CD4-positive, alpha-beta memory T cell (primary cell): ENCODE data around the gene IL1RAPL2. TPM values are rescaled to one million over a fixed set of nuclear protein-coding genes. Genes with fewer than 3 reads are reported as not detected.

Experiments used
- CTCF ChIA-PET: fragments of 350-600 bp; sonication (Branson Sonifier 250); formaldehyde crosslinking; loops from one replicate; lab custom pipeline; 2021; ENCODE audit warnings: inconsistent platforms; ENCODE audit not compliant: partially characterized antibody; lab: Charles Lee
- POLR2A ChIA-PET: fragments of 350-600 bp; sonication (Branson Sonifier 250); formaldehyde crosslinking; loops from one replicate; lab custom pipeline; 2021; ENCODE audit not compliant: partially characterized antibody; lab: Charles Lee
- DNase-seq, 5 donors: peaks; one replicate each; pipeline versions ENCODE4 v3.0.0 to v3.0.0-alpha.2; 2020 to 2022; ENCODE audit warnings: mixed read lengths in 1 of 5
- H3K27ac ChIP-seq: one replicate; pipeline ENCODE4 v1.7.0; 2013; ENCODE audit warnings: low read depth, low read length
- H3K27me3 ChIP-seq: 2 replicates; pipeline ENCODE4 v1.7.0; 2013; ENCODE audit warnings: mild to moderate bottlenecking, low read length, moderate library complexity; ENCODE audit not compliant: insufficient read depth
- H3K36me3 ChIP-seq: 2 replicates; pipeline ENCODE4 v1.7.0; 2013; ENCODE audit warnings: mild to moderate bottlenecking, low read length, moderate library complexity; ENCODE audit not compliant: insufficient read depth
- H3K4me1 ChIP-seq: 2 replicates; pipeline ENCODE4 v1.7.0; 2013; ENCODE audit warnings: mild to moderate bottlenecking, low read length, moderate library complexity; ENCODE audit not compliant: insufficient read depth
- H3K4me3 ChIP-seq, 2 donors: one replicate each; pipeline ENCODE4 v1.7.0; 2013; ENCODE audit warnings: low read length in 2 of 2, mild to moderate bottlenecking in 1 of 2
- H3K9me3 ChIP-seq, 2 donors: one replicate each; pipeline ENCODE4 v1.7.0; 2013; ENCODE audit warnings: low read length in 2 of 2, control low read depth in 1 of 2; ENCODE audit not compliant: control insufficient read depth in 1 of 2
- H3K27ac Mint-ChIP-seq, 7 donors: one replicate each; pipeline ENCODE4 v1.8.0; 2020 to 2021; ENCODE audit warnings: mixed read lengths in 7 of 7, mild to moderate bottlenecking in 6 of 7, inconsistent platforms in 3 of 7, moderate library complexity in 3 of 7
- H3K27me3 Mint-ChIP-seq, 2 donors: one replicate each; pipeline ENCODE4 v1.8.0; 2020 to 2021; ENCODE audit warnings: mixed read lengths in 2 of 2
- H3K36me3 Mint-ChIP-seq, 2 donors: one replicate each; pipeline ENCODE4 v1.8.0; 2020 to 2021; ENCODE audit warnings: mixed read lengths in 2 of 2, inconsistent platforms in 1 of 2, mild to moderate bottlenecking in 1 of 2
- H3K4me1 Mint-ChIP-seq, 4 donors: one replicate each; pipeline ENCODE4 v1.8.0; 2020 to 2021; ENCODE audit warnings: mixed read lengths in 4 of 4, mild to moderate bottlenecking in 1 of 4
- H3K4me3 Mint-ChIP-seq, 8 donors: one replicate each; pipeline ENCODE4 v1.8.0; 2020 to 2021; ENCODE audit warnings: mixed read lengths in 8 of 8, mild to moderate bottlenecking in 7 of 8, moderate library complexity in 6 of 8, inconsistent platforms in 3 of 8
- H3K9me3 Mint-ChIP-seq, 8 donors: one replicate each; pipeline ENCODE4 v1.8.0; 2020 to 2021; ENCODE audit warnings: mixed read lengths in 8 of 8, mild to moderate bottlenecking in 5 of 8, inconsistent platforms in 3 of 8, moderate library complexity in 1 of 8
- intact Hi-C: fragments of 100-400 bp; cut with micrococcal nuclease; formaldehyde crosslinking; loops from one replicate; pipeline ENCODE4 v1.15.1; 2023
- polyA plus RNA-seq, 2 donors: library from polyadenylated mRNA; unstranded; fragments of 300-500 nt; fragmentation: Illumina TruSeq; gene quantifications; one replicate each; pipeline ENCODE4 v1.2.3, GENCODE V29; 2021
- total RNA-seq, 2 experiments: library from RNA; stranded (reverse); gene quantifications; one replicate each; pipeline ENCODE4 v1.2.3, GENCODE V29; 2021

The IL1RAPL2 gene
- total and polyA plus RNA-seq, 4 experiments from 2014 or later: not detected

GRCh38 chrX:105468741-105469140, 902.7 kb downstream of the IL1RAPL2 start:
- ChIA-PET POLR2A (no interaction called here), CTCF (no interaction called here)
- H3K36me3 Mint-ChIP-seq: no peaks in the 10 kb centered on the region
- H3K27me3 Mint-ChIP-seq: no peaks in the 10 kb centered on the region
- no peaks in the 10 kb centered on the region for H3K9me3 ChIP-seq
- no peaks in the 10 kb centered on the region for H3K9me3 Mint-ChIP-seq
- no peak overlapping the region for H3K27ac ChIP-seq
- H3K27ac Mint-ChIP-seq: no peak overlapping the region
- H3K27me3 ChIP-seq: no peaks in the 10 kb centered on the region
- no peaks in the 10 kb centered on the region for H3K4me1 Mint-ChIP-seq
- H3K4me1 ChIP-seq: no peaks in the 10 kb centered on the region
- no peak overlapping the region for H3K4me3 ChIP-seq
- H3K4me3 Mint-ChIP-seq: no peak overlapping the region
- H3K36me3 ChIP-seq: no peaks in the 10 kb centered on the region
- DNase-seq: no peak
- intact Hi-C loops: no loop called here

GRCh38 chrX:105471597-105471996, 905.6 kb downstream of the IL1RAPL2 start:
- Histone ChIP-seq H3K4me3 (no peak overlapping the region), H3K9me3 (no peaks in the 10 kb centered on the region), H3K27me3 (no peaks in the 10 kb centered on the region), H3K4me1 (no peaks in the 10 kb centered on the region), H3K36me3 (no peaks in the 10 kb centered on the region), H3K27ac (no peak overlapping the region)
- H3K27me3 Mint-ChIP-seq: no peaks in the 10 kb centered on the region
- H3K27ac Mint-ChIP-seq: no peak overlapping the region
- H3K4me1 Mint-ChIP-seq: no peaks in the 10 kb centered on the region
- ChIA-PET CTCF (no interaction called here), POLR2A (no interaction called here)
- H3K36me3 Mint-ChIP-seq: no peaks in the 10 kb centered on the region
- no peaks in the 10 kb centered on the region for H3K9me3 Mint-ChIP-seq
- no peak overlapping the region for H3K4me3 Mint-ChIP-seq
- DNase-seq: no peak
- intact Hi-C loops: no loop called here

GRCh38 chrX:105475801-105476200, 909.8 kb downstream of the IL1RAPL2 start:
- ChIA-PET CTCF (no interaction called here), POLR2A (no interaction called here)
- no peaks in the 10 kb centered on the region for H3K27me3 Mint-ChIP-seq
- H3K36me3 Mint-ChIP-seq: no peaks in the 10 kb centered on the region
- H3K27ac Mint-ChIP-seq: no peak overlapping the region
- H3K9me3 Mint-ChIP-seq: peaks cover 0 to 2% (median 0%) of the 10 kb centered on the region in 8 donors
- no peaks in the 10 kb centered on the region for H3K27me3 ChIP-seq
- no peaks in the 10 kb centered on the region for H3K9me3 ChIP-seq
- no peaks in the 10 kb centered on the region for H3K4me1 ChIP-seq
- no peak for DNase-seq
- H3K4me1 Mint-ChIP-seq: no peaks in the 10 kb centered on the region
- intact Hi-C loops: no loop called here
- no peaks in the 10 kb centered on the region for H3K36me3 ChIP-seq
- no peak overlapping the region for H3K4me3 ChIP-seq
- H3K27ac ChIP-seq: no peak overlapping the region
- H3K4me3 Mint-ChIP-seq: no peak overlapping the region

- intact Hi-C loops: no loop called here
- H3K36me3 ChIP-seq: no peaks in the 10 kb centered on the region
- Mint-ChIP-seq H3K4me3 (no peak overlapping the region), H3K36me3 (no peaks in the 10 kb centered on the region), H3K27ac (no peak overlapping the region), H3K4me1 (no peaks in the 10 kb centered on the region), H3K9me3 (peaks cover 0 to 4% (median 0%) of the 10 kb centered on the region in 8 donors), H3K27me3 (no peaks in the 10 kb centered on the region)
- no peak overlapping the region for H3K27ac ChIP-seq
- no peaks in the 10 kb centered on the region for H3K9me3 ChIP-seq
- H3K4me1 ChIP-seq: no peaks in the 10 kb centered on the region
- no peak overlapping the region for H3K4me3 ChIP-seq
- no peaks in the 10 kb centered on the region for H3K27me3 ChIP-seq
- DNase-seq: no peak
- ChIA-PET CTCF (interaction anchor here (1.5 kb wide), 1 partner anchor 14 kb away, joined by 4 read pairs; no protein-coding TSS in a partner anchor), POLR2A (no interaction called here)
Observed at GRCh38 chrX:105477351-105477750, 911.4 kb downstream of the IL1RAPL2 start.

- POLR2A ChIA-PET: no interaction called here
- Histone ChIP-seq H3K36me3 (no peaks in the 10 kb centered on the region), H3K9me3 (no peaks in the 10 kb centered on the region), H3K27me3 (no peaks in the 10 kb centered on the region), H3K4me3 (no peak overlapping the region), H3K4me1 (no peaks in the 10 kb centered on the region), H3K27ac (no peak overlapping the region)
- H3K36me3 Mint-ChIP-seq: no peaks in the 10 kb centered on the region
- no peaks in the 10 kb centered on the region for H3K4me1 Mint-ChIP-seq
- CTCF ChIA-PET: no interaction called here
- intact Hi-C loops: no loop called here
- no peaks in the 10 kb centered on the region for H3K27me3 Mint-ChIP-seq
- H3K4me3 Mint-ChIP-seq: no peak overlapping the region
- no peak overlapping the region for H3K27ac Mint-ChIP-seq
- peaks cover 0 to 8% (median 0%) of the 10 kb centered on the region in 8 donors for H3K9me3 Mint-ChIP-seq
- DNase-seq: no peak
Observed at GRCh38 chrX:105480646-105481310, 914.8 kb downstream of the IL1RAPL2 start.

GRCh38 chrX:105483011-105483410, 917.0 kb downstream of the IL1RAPL2 start:
- Mint-ChIP-seq H3K36me3 (no peaks in the 10 kb centered on the region), H3K27me3 (no peaks in the 10 kb centered on the region)
- H3K27me3 ChIP-seq: no peaks in the 10 kb centered on the region

GRCh38 chrX:105488716-105489115, 922.7 kb downstream of the IL1RAPL2 start:
- no peak overlapping the region for H3K4me3 ChIP-seq
- no peak overlapping the region for H3K27ac Mint-ChIP-seq
- intact Hi-C loops: no loop called here
- ChIA-PET POLR2A (no interaction called here), CTCF (no interaction called here)
- H3K27me3 Mint-ChIP-seq: no peaks in the 10 kb centered on the region
- no peak overlapping the region for H3K4me3 Mint-ChIP-seq
- H3K9me3 Mint-ChIP-seq: peaks cover 0 to 3% (median 0%) of the 10 kb centered on the region in 8 donors
- no peaks in the 10 kb centered on the region for H3K27me3 ChIP-seq
- H3K4me1 ChIP-seq: no peaks in the 10 kb centered on the region
- DNase-seq: no peak
- H3K36me3 Mint-ChIP-seq: no peaks in the 10 kb centered on the region
- no peaks in the 10 kb centered on the region for H3K36me3 ChIP-seq
- no peak overlapping the region for H3K27ac ChIP-seq
- no peaks in the 10 kb centered on the region for H3K4me1 Mint-ChIP-seq
- no peaks in the 10 kb centered on the region for H3K9me3 ChIP-seq

More at GRCh38 chrX:105483011-105483410, 917.0 kb downstream of the IL1RAPL2 start:
- ChIA-PET CTCF (no interaction called here), POLR2A (no interaction called here)
- H3K9me3 ChIP-seq: no peaks in the 10 kb centered on the region
- intact Hi-C loops: no loop called here
- no peaks in the 10 kb centered on the region for H3K4me1 ChIP-seq
- Mint-ChIP-seq H3K27ac (no peak overlapping the region), H3K9me3 (peaks cover 0 to 8% (median under 1%) of the 10 kb centered on the region in 8 donors), H3K4me3 (no peak overlapping the region), H3K4me1 (no peaks in the 10 kb centered on the region)
- H3K27ac ChIP-seq: no peak overlapping the region
- H3K36me3 ChIP-seq: no peaks in the 10 kb centered on the region
- no peak overlapping the region for H3K4me3 ChIP-seq
- no peak for DNase-seq
